B cell (primary cell): ENCODE data around the gene UBN1. TPM values are rescaled to one million over a fixed set of nuclear protein-coding genes. Genes with fewer than 3 reads are reported as not detected.

ENCODE experiments used
- ATAC-seq: fragments of 200-7000 bp; cut with Tn5 transposase; one replicate; pipeline ENCODE4 v1.10.0; 2021; ENCODE audit warnings: low read depth, mild to moderate bottlenecking, moderate number of reproducible peaks, moderate library complexity
- CTCF ChIA-PET: fragments of 350-600 bp; sonication (Branson Sonifier 250); formaldehyde crosslinking; loops from one replicate; lab custom pipeline; 2021; ENCODE audit warnings: antibody characterized with exemption, inconsistent platforms; lab: Charles Lee
- POLR2A ChIA-PET: fragments of 350-600 bp; sonication (Branson Sonifier 250); formaldehyde crosslinking; loops from one replicate; lab custom pipeline; 2021; ENCODE audit warnings: antibody characterized with exemption; lab: Charles Lee
- DNase-seq: peaks from one replicate; pipeline ENCODE4 v3.0.0; 2013
- H2AFZ ChIP-seq: 2 replicates; pipeline ENCODE4 v1.6.1; 2012; ENCODE audit warnings: mild to moderate bottlenecking, low read depth, low read length; ENCODE audit not compliant: insufficient read depth, poor library complexity, severe bottlenecking
- H3K27ac ChIP-seq, 2 donors: 1 replicate in 1 of 2; 2 replicates in 1 of 2; pipeline ENCODE4 v1.5.1; 2012 to 2013; ENCODE audit warnings: low read length in 2 of 2, mild to moderate bottlenecking in 2 of 2, moderate library complexity in 1 of 2
- H3K27me3 ChIP-seq, 4 experiments: fragments of 200-600 bp in 1 of 4; sonication (generic) in 1 of 4; replicated peaks in 1 of 4; 1 replicate in 2 of 4; 2 replicates in 2 of 4; pipeline versions ENCODE4 v1.6.1 to v1.7.0; 2013 to 2016; ENCODE audit warnings: low read length in 3 of 4, mild to moderate bottlenecking in 2 of 4, mixed read lengths in 1 of 4, moderate library complexity in 1 of 4; ENCODE audit not compliant: insufficient read depth in 4 of 4, control insufficient read depth in 3 of 4; ENCODE audit errors: control extremely low read depth in 1 of 4
- H3K36me3 ChIP-seq, 2 experiments: replicated peaks in 1 of 2; 1 replicate in 1 of 2; 2 replicates in 1 of 2; pipeline versions ENCODE4 v1.6.1 to v1.7.1; 2013; ENCODE audit warnings: low read length in 1 of 2; ENCODE audit not compliant: insufficient read depth in 2 of 2, control insufficient read depth in 1 of 2; ENCODE audit errors: control extremely low read depth in 1 of 2, extremely low read depth in 1 of 2
- H3K4me1 ChIP-seq, 2 donors: fragments of 200-600 bp in 1 of 2; sonication (generic) in 1 of 2; 1 replicate in 1 of 2; 2 replicates in 1 of 2; pipeline versions ENCODE4 v1.5.1 to v1.6.1; 2013 to 2017; ENCODE audit warnings: low read length in 2 of 2; ENCODE audit not compliant: control insufficient read depth in 2 of 2, insufficient read depth in 2 of 2
- H3K4me2 ChIP-seq: replicated peaks from 2 replicates; pipeline ENCODE3; 2012; ENCODE audit warnings: mild to moderate bottlenecking, low read depth, low read length; ENCODE audit not compliant: poor library complexity, severe bottlenecking
- H3K4me3 ChIP-seq, 5 experiments: fragments of 200-600 bp in 1 of 5; sonication (generic) in 1 of 5; 1 replicate in 3 of 5; 2 replicates in 2 of 5; pipeline versions ENCODE4 v1.5.1 to v1.7.0; 2011 to 2016; ENCODE audit warnings: low read length in 4 of 5, mild to moderate bottlenecking in 4 of 5, low read depth in 2 of 5, control low read depth in 1 of 5, moderate library complexity in 1 of 5; ENCODE audit not compliant: insufficient read depth in 1 of 5; ENCODE audit errors: control extremely low read depth in 1 of 5, extremely low read depth in 1 of 5
- H3K79me2 ChIP-seq: fragments of 200-600 bp; sonication (generic); one replicate; pipeline ENCODE4 v1.6.0; 2016; ENCODE audit warnings: low read length; ENCODE audit not compliant: control insufficient read depth, insufficient read depth
- H3K9ac ChIP-seq: fragments of 200-600 bp; sonication (generic); 2 replicates; pipeline ENCODE4 v1.6.1; 2017; ENCODE audit warnings: mild to moderate bottlenecking, low read length, moderate library complexity
- H3K9me3 ChIP-seq, 3 donors: one replicate each; pipeline versions ENCODE4 v1.6.1 to v1.7.1; 2013; ENCODE audit warnings: low read length in 2 of 3; ENCODE audit not compliant: control insufficient read depth in 2 of 3, insufficient read depth in 1 of 3; ENCODE audit errors: control extremely low read depth in 1 of 3
- H4K20me1 ChIP-seq: 2 replicates; pipeline ENCODE4 v1.6.0; 2012; ENCODE audit warnings: mild to moderate bottlenecking, low read length; ENCODE audit not compliant: insufficient read depth, control insufficient read depth, poor library complexity, severe bottlenecking
- H3K27ac Mint-ChIP-seq: one replicate; pipeline ENCODE4 v1.8.0; 2021; ENCODE audit warnings: mixed read lengths
- H3K27me3 Mint-ChIP-seq: one replicate; pipeline ENCODE4 v1.8.0; 2021; ENCODE audit warnings: mixed read lengths
- H3K4me1 Mint-ChIP-seq: one replicate; pipeline ENCODE4 v1.8.0; 2021; ENCODE audit warnings: mixed read lengths
- H3K4me3 Mint-ChIP-seq: one replicate; pipeline ENCODE4 v1.8.0; 2021; ENCODE audit warnings: mixed read lengths
- H3K9me3 Mint-ChIP-seq: one replicate; pipeline ENCODE4 v1.8.0; 2022; ENCODE audit warnings: mixed read lengths; ENCODE audit not compliant: insufficient read depth
- EZH2 ChIP-seq: IDR thresholded peaks from 2 replicates; pipeline ENCODE4 v1.6.1; 2012; ENCODE audit warnings: borderline replicate concordance, low read depth, mild to moderate bottlenecking, moderate library complexity, low read length; ENCODE audit not compliant: insufficient read depth, poor library complexity, severe bottlenecking
- WGBS: methylation state at CpG from one replicate; pipeline ENCODE4 v1.1.5; 2013; ENCODE audit warnings: missing lambda C conversion rate; ENCODE audit not compliant: insufficient coverage; 5-methylcytosine and 5-hydroxymethylcytosine counted together
- intact Hi-C: fragments of 100-400 bp; cut with micrococcal nuclease; formaldehyde crosslinking; loops from one replicate; pipeline ENCODE4 v1.10.0; 2022
- polyA plus RNA-seq: library from polyadenylated mRNA; depleted of rRNA; stranded (reverse); fragments of >200 nt; gene quantifications from 2 replicates; pipeline ENCODE4 v1.2.3, GENCODE V29; 2012
- total RNA-seq, 2 donors: library from RNA; stranded (reverse); fragments of 120-200 nt in 1 of 2; gene quantifications; 1 replicate in 1 of 2; 2 replicates in 1 of 2; pipeline versions ENCODE4 v1.2.3 to v1.2.4, GENCODE V29; 2013 to 2022
- TF ChIP-seq, protein P1 (sequence below): fragments of 200-600 bp; IDR thresholded peaks from one replicate; pipeline ENCODE4 v1.8.0; 2022; ENCODE audit warnings: antibody characterized with exemption, mild to moderate bottlenecking

The UBN1 gene
- total and polyA plus RNA-seq, 2 donors (not counting 1 experiment from before 2014, with no cell fraction given), result 16.6 to 38.1 TPM

DNA sequence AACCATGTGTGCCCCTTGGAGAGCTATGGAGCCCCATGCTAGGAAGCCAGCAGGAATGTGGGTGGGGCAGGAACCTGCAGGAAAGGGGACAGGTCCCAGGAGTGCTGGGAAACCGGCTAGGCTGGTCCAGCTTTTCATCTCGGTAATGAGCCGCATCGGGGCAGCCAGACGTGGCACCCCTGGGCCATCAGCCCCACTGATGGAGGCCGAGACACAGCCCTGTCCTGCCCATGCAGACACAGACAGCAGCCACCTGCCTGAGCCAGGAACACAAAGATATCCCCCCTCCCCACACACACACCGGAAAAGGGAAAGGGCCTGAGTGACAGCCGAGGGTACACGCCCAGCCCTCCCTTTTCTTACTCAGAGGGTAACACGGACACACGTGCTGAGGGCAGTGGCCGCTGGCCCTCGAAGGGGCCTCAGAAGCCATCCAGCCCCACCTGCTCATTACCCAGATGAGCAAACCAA lies 71.5 kb downstream of the UBN1 start:
- no peak for ATAC-seq
- H3K4me3 Mint-ChIP-seq, result no peak overlapping the region
- POLR2A ChIA-PET, result no interaction called here
- H3K27ac Mint-ChIP-seq, result no peak overlapping the region
- H3K9me3 Mint-ChIP-seq, result no peaks in the 10 kb centered on the region
- TF ChIP-seq EZH2, result no peak
- TF ChIP-seq, protein P1, sequence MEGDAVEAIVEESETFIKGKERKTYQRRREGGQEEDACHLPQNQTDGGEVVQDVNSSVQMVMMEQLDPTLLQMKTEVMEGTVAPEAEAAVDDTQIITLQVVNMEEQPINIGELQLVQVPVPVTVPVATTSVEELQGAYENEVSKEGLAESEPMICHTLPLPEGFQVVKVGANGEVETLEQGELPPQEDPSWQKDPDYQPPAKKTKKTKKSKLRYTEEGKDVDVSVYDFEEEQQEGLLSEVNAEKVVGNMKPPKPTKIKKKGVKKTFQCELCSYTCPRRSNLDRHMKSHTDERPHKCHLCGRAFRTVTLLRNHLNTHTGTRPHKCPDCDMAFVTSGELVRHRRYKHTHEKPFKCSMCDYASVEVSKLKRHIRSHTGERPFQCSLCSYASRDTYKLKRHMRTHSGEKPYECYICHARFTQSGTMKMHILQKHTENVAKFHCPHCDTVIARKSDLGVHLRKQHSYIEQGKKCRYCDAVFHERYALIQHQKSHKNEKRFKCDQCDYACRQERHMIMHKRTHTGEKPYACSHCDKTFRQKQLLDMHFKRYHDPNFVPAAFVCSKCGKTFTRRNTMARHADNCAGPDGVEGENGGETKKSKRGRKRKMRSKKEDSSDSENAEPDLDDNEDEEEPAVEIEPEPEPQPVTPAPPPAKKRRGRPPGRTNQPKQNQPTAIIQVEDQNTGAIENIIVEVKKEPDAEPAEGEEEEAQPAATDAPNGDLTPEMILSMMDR, result no peak
- Histone ChIP-seq H3K27me3 (peaks cover 0 to 20% (median 1%) of the 10 kb centered on the region in 4 experiments), H3K9ac (no peak overlapping the region), H3K9me3 (peaks cover 0 to 4% (median 0%) of the 10 kb centered on the region in 3 donors), H3K4me1 (no peaks in the 10 kb centered on the region), H3K27ac (no peak overlapping the region), H4K20me1 (no peaks in the 10 kb centered on the region), H3K36me3 (no peaks in the 10 kb centered on the region), H3K79me2 (no peaks in the 10 kb centered on the region), H2AFZ (no peak overlapping the region), H3K4me3 (no peak overlapping the region), H3K4me2 (no peak overlapping the region)
- DNase-seq, result no peak
- intact Hi-C loops, result no loop called here
- H3K27me3 Mint-ChIP-seq, result peaks cover 11% of the 10 kb centered on the region
- H3K4me1 Mint-ChIP-seq, result no peaks in the 10 kb centered on the region
- WGBS, result 78% methylated on average over 11 of the region's 13 CpGs
- CTCF ChIA-PET, result no interaction called here

DNA sequence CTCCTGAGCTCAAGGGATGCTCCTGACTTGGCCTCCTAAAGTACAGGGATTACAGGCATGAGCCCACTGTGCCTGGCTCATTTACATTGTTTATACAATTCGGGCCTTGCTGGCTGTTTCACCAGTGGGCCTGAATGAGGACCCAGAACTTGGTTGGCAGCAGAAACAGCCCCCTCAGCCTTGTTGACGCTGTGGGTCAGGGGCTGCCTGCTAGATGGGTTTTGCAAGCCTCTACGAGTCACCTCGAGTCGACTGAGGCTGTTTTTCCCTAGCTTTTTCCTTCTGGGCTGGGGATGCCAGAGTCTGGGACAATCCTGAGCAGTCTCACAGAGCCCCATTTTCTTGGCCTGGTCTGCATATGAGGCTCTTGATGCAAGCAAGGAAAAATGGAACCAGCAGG lies 73.5 kb downstream of the UBN1 start:
- 86% methylated on average over 5 of the region's 5 CpGs for WGBS
- no peaks in the 10 kb centered on the region for H3K79me2 ChIP-seq
- POLR2A ChIA-PET, result no interaction called here
- Mint-ChIP-seq H3K4me3 (no peak overlapping the region), H3K9me3 (no peaks in the 10 kb centered on the region), H3K4me1 (no peaks in the 10 kb centered on the region), H3K27ac (no peak overlapping the region), H3K27me3 (peaks cover 8% of the 10 kb centered on the region)
- CTCF ChIA-PET, result no interaction called here
- peaks cover 0 to 6% (median 0%) of the 10 kb centered on the region in 3 donors for H3K9me3 ChIP-seq
- no peak overlapping the region for H2AFZ ChIP-seq
- no peaks in the 10 kb centered on the region for H4K20me1 ChIP-seq
- intact Hi-C loops, result no loop called here
- no peak overlapping the region for H3K9ac ChIP-seq
- DNase-seq (no peak), ATAC-seq (no peak)
- peaks cover 0 to 12% (median under 1%) of the 10 kb centered on the region in 4 experiments for H3K27me3 ChIP-seq
- H3K4me3 ChIP-seq, result no peak overlapping the region
- H3K4me2 ChIP-seq, result no peak overlapping the region
- no peaks in the 10 kb centered on the region for H3K4me1 ChIP-seq
- TF ChIP-seq, protein P1, result no peak
- TF ChIP-seq EZH2, result no peak
- H3K36me3 ChIP-seq, result no peaks in the 10 kb centered on the region
- no peak overlapping the region for H3K27ac ChIP-seq
